ENCODE results near the gene TEAD1.

DNA sequence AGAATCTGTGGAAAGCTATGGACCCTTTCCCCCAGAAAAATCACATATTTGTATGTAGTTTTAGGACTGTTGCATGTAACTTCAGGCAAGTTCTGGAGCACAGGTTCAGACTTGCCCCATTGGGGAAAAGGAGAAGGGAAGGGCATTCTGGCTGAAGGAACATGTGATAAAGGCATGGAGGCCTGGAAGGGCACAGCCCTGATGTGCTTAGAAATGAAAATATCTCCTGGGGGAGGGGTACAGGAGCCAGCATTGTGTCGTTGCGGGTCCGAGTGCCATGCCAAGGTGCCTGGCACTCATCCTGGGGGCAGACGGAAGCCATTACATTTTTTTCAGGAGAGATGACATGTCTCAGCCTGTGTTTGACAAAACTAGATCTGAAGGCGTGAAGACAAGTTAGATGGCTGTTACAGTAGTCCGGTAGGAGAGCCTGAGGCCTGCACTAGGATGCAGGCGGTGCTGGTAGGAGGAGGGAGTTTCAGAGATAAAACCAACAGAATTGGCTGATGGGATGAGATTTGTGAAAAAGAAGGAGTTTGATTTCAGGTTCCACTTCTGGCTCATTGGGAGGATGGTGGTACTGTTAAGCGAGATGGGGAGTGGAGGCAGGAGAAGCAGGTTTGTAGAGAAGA lies 96.9 kb downstream of the TEAD1 start:
- TF ChIP-seq, protein P1, sequence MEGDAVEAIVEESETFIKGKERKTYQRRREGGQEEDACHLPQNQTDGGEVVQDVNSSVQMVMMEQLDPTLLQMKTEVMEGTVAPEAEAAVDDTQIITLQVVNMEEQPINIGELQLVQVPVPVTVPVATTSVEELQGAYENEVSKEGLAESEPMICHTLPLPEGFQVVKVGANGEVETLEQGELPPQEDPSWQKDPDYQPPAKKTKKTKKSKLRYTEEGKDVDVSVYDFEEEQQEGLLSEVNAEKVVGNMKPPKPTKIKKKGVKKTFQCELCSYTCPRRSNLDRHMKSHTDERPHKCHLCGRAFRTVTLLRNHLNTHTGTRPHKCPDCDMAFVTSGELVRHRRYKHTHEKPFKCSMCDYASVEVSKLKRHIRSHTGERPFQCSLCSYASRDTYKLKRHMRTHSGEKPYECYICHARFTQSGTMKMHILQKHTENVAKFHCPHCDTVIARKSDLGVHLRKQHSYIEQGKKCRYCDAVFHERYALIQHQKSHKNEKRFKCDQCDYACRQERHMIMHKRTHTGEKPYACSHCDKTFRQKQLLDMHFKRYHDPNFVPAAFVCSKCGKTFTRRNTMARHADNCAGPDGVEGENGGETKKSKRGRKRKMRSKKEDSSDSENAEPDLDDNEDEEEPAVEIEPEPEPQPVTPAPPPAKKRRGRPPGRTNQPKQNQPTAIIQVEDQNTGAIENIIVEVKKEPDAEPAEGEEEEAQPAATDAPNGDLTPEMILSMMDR (IDR thresholded peaks at IDR 0.05): no peak
- TF ChIP-seq POLR2A (IDR thresholded peaks at IDR 0.05): no peak
